Right lobe of liver (tissue), 6 donors: ENCODE measurements around the gene P4HA2. TPM values are rescaled to one million over a fixed set of nuclear protein-coding genes. Genes with fewer than 3 reads are reported as not detected.

ENCODE experiments used
- ATAC-seq, 4 donors: fragments of 200-7000 bp; cut with Tn5 transposase; one replicate each; pipeline ENCODE4 v1.9.1; 2020; ENCODE audit warnings: mild to moderate bottlenecking in 4 of 4, moderate library complexity in 4 of 4
- DNase-seq, 3 donors: peaks; one replicate each; pipeline ENCODE4 v3.0.0-alpha.2; 2020
- H3K27ac ChIP-seq, 3 donors: fragments of 200-600 bp; one replicate each; pipeline ENCODE4 v1.8.0; 2022
- H3K27me3 ChIP-seq, 2 donors: fragments of 200-600 bp; one replicate each; pipeline ENCODE4 v1.8.0; 2022
- H3K36me3 ChIP-seq, 4 donors: fragments of 200-600 bp; sonication (generic) in 1 of 4; one replicate each; pipeline versions ENCODE4 v1.5.1 to v1.8.0; 2017 to 2022; ENCODE audit warnings: control low read depth in 1 of 4
- H3K4me1 ChIP-seq, 4 donors: fragments of 200-600 bp; sonication (generic) in 1 of 4; one replicate each; pipeline versions ENCODE4 v1.5.1 to v1.8.0; 2017 to 2022; ENCODE audit warnings: control low read depth in 1 of 4
- H3K4me3 ChIP-seq, 3 donors: fragments of 200-600 bp; one replicate each; pipeline ENCODE4 v1.8.0; 2022
- H3K9me3 ChIP-seq, 4 donors: fragments of 200-600 bp; sonication (generic) in 1 of 4; one replicate each; pipeline versions ENCODE4 v1.5.1 to v1.8.0; 2017 to 2022; ENCODE audit warnings: control low read depth in 1 of 4
- CTCF ChIP-seq, 4 donors: fragments of 200-600 bp in 3 of 4; fragments of 450-650 bp in 1 of 4; IDR thresholded peaks; one replicate each; pipeline versions ENCODE4 v1.5.1 to v1.8.0; 2016 to 2022; ENCODE audit warnings: antibody characterized with exemption in 4 of 4, mild to moderate bottlenecking in 2 of 4
- POLR2A ChIP-seq: fragments of 450-650 bp; IDR thresholded peaks from one replicate; pipeline ENCODE4 v1.6.1; 2017; ENCODE audit warnings: antibody characterized with exemption, mild to moderate bottlenecking
- WGBS: methylation state at CpG from one replicate; pipeline ENCODE4 v1.1.6; 2018; ENCODE audit warnings: low coverage, low lambda C conversion rate; ENCODE audit not compliant: insufficient coverage; ENCODE audit errors: missing lambda C conversion rate; 5-methylcytosine and 5-hydroxymethylcytosine counted together
- intact Hi-C, 2 donors: fragments of 100-400 bp; cut with DNase I; formaldehyde crosslinking; loops; one replicate each; pipeline versions ENCODE4 v1.11.2 to v1.14.1; 2022
- total RNA-seq, 6 experiments: library from RNA; depleted of rRNA in 2 of 6; stranded (reverse); fragments of >200 nt in 2 of 6; fragmentation: NEBNext Ultra II Directional in 3 of 6; extraction: Animal tissue kit (Norgen Biotek cat#: 25700) in 3 of 6; gene quantifications; one replicate each; pipeline versions ENCODE4 v1.1.0 to v1.2.4, GENCODE V29; 2016 to 2023
- donor health status: DM: no; HTN: yes; CAD: no.
- donor health status: DM: no; HTN: no; CAD: no.
- donor health status: DM: no; HTN: no; CAD: no.
- donor health status: DM: no; HTN: yes; CAD: no.
- donor health status: DM: no; HTN: yes; CAD: no.

Gene P4HA2
- total RNA-seq, 6 experiments from 2014 or later, result 11.5 to 23.2 (median 16.5) TPM

GRCh38 chr5:132257131-132258101 lies 29.8 kb upstream of the P4HA2 start, which contains the start of gene PDLIM4:
Gene PDLIM4 (plus strand): TSS chr5:132257696. CDS start chr5:132257735, 39 bp downstream.
- intact Hi-C loops, result no loop called here
- no peaks in the 10 kb centered on the region for H3K36me3 ChIP-seq
- peak within 1 kb of the TSS in 2 of 3 donors; percentile 3 to 8 for H3K27ac ChIP-seq
- H3K9me3 ChIP-seq, result no peaks in the 10 kb centered on the region
- no peaks in the 10 kb centered on the region for H3K27me3 ChIP-seq
- peaks cover 0 to 2% (median 0%) of the 10 kb centered on the region in 4 donors for H3K4me1 ChIP-seq
- no peak for ATAC-seq
- DNase-seq, result peak in 1 of 3 donors; percentile 42
- WGBS, result 82% methylated on average over 11 of the region's 88 CpGs
- no peak for TF ChIP-seq CTCF (IDR thresholded peaks at IDR 0.05)
- no peak for TF ChIP-seq POLR2A
- H3K4me3 ChIP-seq, result peak within 1 kb of the TSS in 1 of 3 donors; percentile 31

- H3K27me3 ChIP-seq, result no peaks in the 10 kb centered on the region
- H3K27ac ChIP-seq, result no peak overlapping the region
- DNase-seq (no peak), ATAC-seq (no peak)
- H3K4me3 ChIP-seq, result no peak overlapping the region
- intact Hi-C loops, result no loop called here
- TF ChIP-seq CTCF (IDR thresholded peaks at IDR 0.05) (no peak), POLR2A (no peak)
- peaks cover 0 to 2% (median 0%) of the 10 kb centered on the region in 4 donors for H3K4me1 ChIP-seq
- no peaks in the 10 kb centered on the region for H3K9me3 ChIP-seq
- no peaks in the 10 kb centered on the region for H3K36me3 ChIP-seq
- WGBS, result 98% methylated on average over 4 of the region's 6 CpGs
These were observed 29.1 kb upstream of the P4HA2 start for GRCh38 chr5:132256783-132257130.

- WGBS, result 93% methylated on average over 4 of the region's 4 CpGs
- Histone ChIP-seq H3K36me3 (no peaks in the 10 kb centered on the region), H3K4me3 (no peak overlapping the region), H3K9me3 (no peaks in the 10 kb centered on the region), H3K4me1 (peaks cover 0 to 2% (median 0%) of the 10 kb centered on the region in 4 donors), H3K27ac (no peak overlapping the region), H3K27me3 (no peaks in the 10 kb centered on the region)
- intact Hi-C loops, result no loop called here
- ATAC-seq, result no peak
- DNase-seq, result peak in 1 of 3 donors; percentile 17
- no peak for TF ChIP-seq POLR2A
- TF ChIP-seq CTCF (IDR thresholded peaks at IDR 0.05), result no peak
These were observed 28.6 kb upstream of the P4HA2 start for GRCh38 chr5:132256086-132256782.

GRCh38 chr5:132254321-132254977 lies 26.8 kb upstream of the P4HA2 start:
- ATAC-seq, result no peak
- DNase-seq, result peak in 1 of 3 donors; percentile 30
- H3K27ac ChIP-seq, result no peak overlapping the region

More at GRCh38 chr5:132254321-132254977, 26.8 kb upstream of the P4HA2 start:
- Histone ChIP-seq H3K4me3 (no peak overlapping the region), H3K9me3 (no peaks in the 10 kb centered on the region), H3K4me1 (peaks cover 0 to 2% (median 0%) of the 10 kb centered on the region in 4 donors), H3K36me3 (no peaks in the 10 kb centered on the region), H3K27me3 (no peaks in the 10 kb centered on the region)
- WGBS, result no CpG with 5 or more reads among the region's 7 CpGs
- intact Hi-C loops, result no loop called here
- TF ChIP-seq POLR2A (no peak), CTCF (IDR thresholded peaks at IDR 0.05) (no peak)
